Coronary artery (tissue), 2 donors: Measurements from ENCODE around the gene PRRG1.
"Not testable (repeated sequence)": the region's sequence is repeated elsewhere in the genome, so short reads cannot be mapped to it uniquely, and the experiment has no call there.

ENCODE experiments used
- DNase-seq: peaks from one replicate; pipeline ENCODE4 v3.0.0-alpha.2; 2017; ENCODE audit warnings: low spot score
- H3K27ac ChIP-seq, 2 donors: fragments of 200-600 bp; sonication (generic); one replicate each; pipeline ENCODE4 v1.5.1; 2016 to 2019
- H3K4me3 ChIP-seq: fragments of 200-600 bp; sonication (generic); 2 replicates; pipeline ENCODE4 v1.5.1; 2016; ENCODE audit warnings: mild to moderate bottlenecking, moderate library complexity
- TF ChIP-seq, protein P1 (sequence below): fragments of 200-600 bp; sonication (generic); IDR thresholded peaks from one replicate; pipeline ENCODE4 v1.5.1; 2019; ENCODE audit warnings: antibody characterized with exemption

The PRRG1 gene

DNA sequence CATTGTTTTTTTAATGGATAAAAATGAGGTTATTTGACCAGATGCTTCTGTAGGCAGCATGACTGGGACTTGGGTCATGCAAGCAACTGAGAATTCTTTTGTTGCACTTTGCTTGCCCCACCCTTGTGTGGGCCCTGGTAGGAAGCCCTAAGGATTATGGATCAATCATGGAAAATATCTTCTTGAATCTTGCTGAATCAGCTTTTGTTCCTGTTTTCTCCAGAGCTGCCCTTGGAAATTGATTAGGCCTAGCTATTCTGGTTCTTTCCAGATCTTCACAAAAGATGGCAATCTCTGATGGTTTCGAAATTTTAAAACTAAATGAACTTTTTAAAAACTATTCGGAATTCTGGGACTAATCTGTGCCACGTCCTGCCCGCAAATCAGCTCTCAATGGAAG is 58.6 kb downstream of the PRRG1 start:
- TF ChIP-seq, protein P1, sequence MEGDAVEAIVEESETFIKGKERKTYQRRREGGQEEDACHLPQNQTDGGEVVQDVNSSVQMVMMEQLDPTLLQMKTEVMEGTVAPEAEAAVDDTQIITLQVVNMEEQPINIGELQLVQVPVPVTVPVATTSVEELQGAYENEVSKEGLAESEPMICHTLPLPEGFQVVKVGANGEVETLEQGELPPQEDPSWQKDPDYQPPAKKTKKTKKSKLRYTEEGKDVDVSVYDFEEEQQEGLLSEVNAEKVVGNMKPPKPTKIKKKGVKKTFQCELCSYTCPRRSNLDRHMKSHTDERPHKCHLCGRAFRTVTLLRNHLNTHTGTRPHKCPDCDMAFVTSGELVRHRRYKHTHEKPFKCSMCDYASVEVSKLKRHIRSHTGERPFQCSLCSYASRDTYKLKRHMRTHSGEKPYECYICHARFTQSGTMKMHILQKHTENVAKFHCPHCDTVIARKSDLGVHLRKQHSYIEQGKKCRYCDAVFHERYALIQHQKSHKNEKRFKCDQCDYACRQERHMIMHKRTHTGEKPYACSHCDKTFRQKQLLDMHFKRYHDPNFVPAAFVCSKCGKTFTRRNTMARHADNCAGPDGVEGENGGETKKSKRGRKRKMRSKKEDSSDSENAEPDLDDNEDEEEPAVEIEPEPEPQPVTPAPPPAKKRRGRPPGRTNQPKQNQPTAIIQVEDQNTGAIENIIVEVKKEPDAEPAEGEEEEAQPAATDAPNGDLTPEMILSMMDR = no peak
- H3K4me3 ChIP-seq = no peak overlapping the region
- H3K27ac ChIP-seq = no peak overlapping the region
- DNase-seq = no peak

DNA sequence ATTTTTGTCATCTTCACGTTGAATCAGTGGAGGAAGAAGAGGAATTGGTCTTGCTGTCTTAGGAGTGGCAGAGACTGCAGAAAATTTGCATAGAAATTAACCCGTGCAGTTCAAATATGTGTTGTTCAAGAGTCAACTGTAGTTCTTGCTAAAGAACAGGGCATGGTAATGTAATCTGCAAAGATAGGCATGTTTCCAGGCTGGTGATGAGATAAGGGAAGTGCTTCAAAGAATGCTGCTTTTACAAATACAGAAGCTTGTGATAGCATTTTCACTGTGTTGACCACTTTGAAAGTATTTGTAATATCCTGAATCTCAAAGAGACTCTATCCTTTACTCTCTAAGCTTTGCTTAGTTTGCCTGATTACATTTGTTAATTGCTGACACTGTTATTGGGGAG is 60.1 kb downstream of the PRRG1 start:
- TF ChIP-seq, protein P1 = no peak
- no peak for DNase-seq
- no peak overlapping the region for H3K4me3 ChIP-seq
- H3K27ac ChIP-seq = no peak overlapping the region

DNA sequence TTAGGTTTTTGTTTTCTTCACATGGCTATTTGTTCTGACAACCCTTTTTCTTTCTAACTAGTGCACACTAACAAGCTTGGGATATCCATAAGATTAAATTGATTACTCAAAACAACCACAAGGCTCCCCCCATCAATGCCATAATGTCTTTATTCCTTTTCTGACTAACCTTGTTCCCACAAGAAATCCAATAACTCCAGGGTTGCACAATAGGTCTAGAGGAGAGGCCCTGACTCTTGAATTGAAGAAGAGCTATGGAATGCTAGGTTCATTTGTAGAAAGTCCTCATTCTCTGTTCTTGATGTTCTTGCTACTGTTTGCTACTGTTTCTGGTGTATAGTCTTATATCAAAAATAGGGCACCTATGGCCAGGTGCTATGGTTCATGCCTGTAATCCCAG is 71.0 kb downstream of the PRRG1 start:
- Histone ChIP-seq H3K27ac (no peak overlapping the region), H3K4me3 (no peak overlapping the region)
- TF ChIP-seq, protein P1 = no peak
- DNase-seq = no peak

DNA sequence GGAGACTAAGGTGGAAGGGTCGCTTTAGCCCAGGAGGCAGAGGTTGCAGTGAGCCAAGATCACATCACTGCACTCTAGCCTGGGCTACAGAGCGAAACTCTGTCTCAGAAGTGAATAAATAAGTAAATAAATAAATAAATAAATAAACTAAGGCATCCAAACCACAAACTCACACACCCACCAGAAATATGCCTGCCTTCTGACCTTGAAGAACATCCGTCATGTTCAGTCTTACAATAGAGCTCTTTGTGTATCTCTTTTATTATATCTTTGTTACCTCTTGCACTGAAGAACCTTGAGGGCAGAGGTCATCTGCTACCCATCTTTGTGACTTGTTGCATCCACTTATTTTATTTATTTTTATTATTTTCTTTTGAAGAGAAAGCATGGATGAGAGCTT is 71.6 kb downstream of the PRRG1 start:
- no peak overlapping the region for H3K27ac ChIP-seq
- no peak overlapping the region for H3K4me3 ChIP-seq

DNA sequence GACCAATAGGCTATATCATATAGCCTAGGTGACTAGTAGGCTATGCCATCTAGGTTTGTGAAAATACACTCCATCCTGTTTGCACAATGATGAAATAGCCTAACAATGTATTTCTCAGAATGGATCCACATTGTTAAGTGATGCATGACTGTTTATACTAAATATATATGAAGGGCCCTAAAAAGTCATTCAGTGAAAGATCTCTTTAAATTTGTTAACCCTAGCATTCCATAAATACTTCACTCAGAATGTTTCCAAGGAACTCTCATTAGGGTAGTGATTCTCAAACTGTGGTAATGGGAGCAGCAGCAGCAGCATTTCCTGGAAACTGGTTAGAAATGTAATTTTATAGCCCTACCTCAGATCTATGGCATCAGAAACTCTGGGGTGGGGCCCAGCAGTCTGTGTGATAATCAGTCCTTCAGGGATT is 74.9 kb downstream of the PRRG1 start:
- TF ChIP-seq, protein P1 = no peak
- no peak for DNase-seq
- H3K4me3 ChIP-seq = no peak overlapping the region
- no peak overlapping the region for H3K27ac ChIP-seq

More for the DNA sequence above, 71.6 kb downstream of the PRRG1 start:
- no peak for DNase-seq
- TF ChIP-seq, protein P1 = no peak

DNA sequence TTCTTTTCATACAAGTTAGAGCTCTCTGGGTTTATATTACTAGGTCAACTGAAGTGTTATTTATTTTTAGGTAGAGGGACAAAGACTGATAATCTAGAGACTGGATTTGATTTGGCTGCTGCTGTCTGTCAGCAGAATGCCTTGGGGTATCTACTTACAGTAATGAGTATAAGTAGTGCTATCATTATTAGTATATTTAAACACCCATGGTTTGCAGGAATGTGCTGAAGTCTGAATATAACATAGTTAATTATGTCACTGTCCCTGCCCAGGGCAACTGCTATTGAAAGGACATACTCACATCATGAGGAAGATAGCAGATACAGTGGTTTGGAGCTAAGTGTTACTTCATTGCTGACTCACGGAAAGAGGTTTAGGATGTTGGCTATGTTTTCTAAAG is 76.2 kb downstream of the PRRG1 start:
- TF ChIP-seq, protein P1 = no peak
- H3K4me3 ChIP-seq = no peak overlapping the region

DNA sequence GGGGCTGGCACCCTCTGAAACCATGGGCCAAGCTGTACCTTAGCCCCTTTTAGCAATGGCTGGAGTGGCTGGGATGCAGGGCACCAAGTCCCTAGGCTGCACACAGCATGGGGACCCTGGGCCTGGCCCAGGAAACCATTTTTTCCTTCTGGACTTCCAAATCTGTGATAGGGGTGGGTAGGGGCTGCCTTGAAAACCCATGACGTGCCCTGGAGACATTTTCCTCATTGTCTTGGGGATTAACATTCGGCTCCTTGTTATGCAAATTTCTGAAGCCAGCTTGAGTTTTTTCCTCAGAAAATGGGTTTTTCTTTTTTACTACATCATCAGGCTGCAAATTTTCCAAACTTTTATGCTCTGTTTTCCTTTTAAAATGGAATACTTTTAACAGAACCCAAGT is 79.8 kb downstream of the PRRG1 start:
- H3K27ac ChIP-seq, H3K4me3 ChIP-seq, DNase-seq: not testable (repeated sequence)

More for the DNA sequence above, 76.2 kb downstream of the PRRG1 start:
- no peak for DNase-seq
- no peak overlapping the region for H3K27ac ChIP-seq

DNA sequence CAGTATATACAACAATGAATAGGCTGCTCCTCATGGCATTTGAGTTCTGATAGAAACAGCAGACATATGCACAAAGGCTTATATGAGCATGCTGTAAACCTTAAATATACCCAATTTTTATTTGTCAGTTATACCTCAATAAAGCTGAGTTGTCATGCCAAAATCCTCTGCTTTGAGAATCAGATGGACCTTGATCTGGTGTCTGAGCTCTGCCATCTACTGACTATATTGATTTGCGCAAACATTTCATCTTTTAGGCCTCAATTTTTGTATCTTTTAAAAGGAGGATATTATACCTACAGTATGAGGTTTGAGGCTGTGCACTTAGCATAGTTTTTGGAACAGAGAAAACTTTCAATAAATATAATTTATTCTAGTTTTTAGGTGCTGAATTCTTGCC is 85.2 kb downstream of the PRRG1 start:
- TF ChIP-seq, protein P1 = no peak
- no peak overlapping the region for H3K4me3 ChIP-seq
- no peak for DNase-seq
- no peak overlapping the region for H3K27ac ChIP-seq
